ENCODE results near the gene C4orf36.

C4orf36 gene

GRCh38 chr4:86840858-86841257 lies 51.4 kb downstream of the C4orf36 start:
- Mint-ChIP-seq H3K9me3 (no peaks in the 10 kb centered on the region), H3K4me1 (peaks cover 5% of the 10 kb centered on the region), H3K36me3 (ENCODE audit: low read depth) (no peaks in the 10 kb centered on the region), H3K27ac (no peak overlapping the region), H3K27me3 (ENCODE audit: low read depth) (no peaks in the 10 kb centered on the region), H3K4me3 (no peak overlapping the region)
- no peak for TF ChIP-seq CTCF (IDR thresholded peaks at IDR 0.05; ENCODE audit: unreplicated experiment in 3 of 3)

GRCh38 chr4:86837691-86838503 lies 54.3 kb downstream of the C4orf36 start:
- Mint-ChIP-seq H3K9me3 (no peaks in the 10 kb centered on the region), H3K36me3 (ENCODE audit: low read depth) (no peaks in the 10 kb centered on the region), H3K4me1 (no peaks in the 10 kb centered on the region), H3K27me3 (ENCODE audit: low read depth) (peaks cover 4% of the 10 kb centered on the region), H3K27ac (no peak overlapping the region), H3K4me3 (no peak overlapping the region)
- TF ChIP-seq CTCF (IDR thresholded peaks at IDR 0.05; ENCODE audit: unreplicated experiment in 3 of 3) = no peak

- H3K4me3 Mint-ChIP-seq = no peak overlapping the region
- peaks cover 4% of the 10 kb centered on the region for H3K27me3 Mint-ChIP-seq (ENCODE audit: low read depth)
- TF ChIP-seq CTCF (IDR thresholded peaks at IDR 0.05; ENCODE audit: unreplicated experiment in 3 of 3) = no peak
- no peak overlapping the region for H3K27ac Mint-ChIP-seq
- peaks cover 2% of the 10 kb centered on the region for H3K9me3 Mint-ChIP-seq
- no peaks in the 10 kb centered on the region for H3K36me3 Mint-ChIP-seq (ENCODE audit: low read depth)
- peaks cover 10% of the 10 kb centered on the region for H3K4me1 Mint-ChIP-seq
Observed at GRCh38 chr4:86835677-86836076, 56.5 kb downstream of the C4orf36 start.

GRCh38 chr4:86834901-86835300 lies 57.3 kb downstream of the C4orf36 start:
- peaks cover 2% of the 10 kb centered on the region for H3K9me3 Mint-ChIP-seq
- no peak overlapping the region for H3K4me3 Mint-ChIP-seq
- H3K4me1 Mint-ChIP-seq = peaks cover 10% of the 10 kb centered on the region
- H3K27me3 Mint-ChIP-seq (ENCODE audit: low read depth) = peaks cover 4% of the 10 kb centered on the region
- H3K27ac Mint-ChIP-seq = no peak overlapping the region
- no peak for TF ChIP-seq CTCF (IDR thresholded peaks at IDR 0.05; ENCODE audit: unreplicated experiment in 3 of 3)
- no peaks in the 10 kb centered on the region for H3K36me3 Mint-ChIP-seq (ENCODE audit: low read depth)

GRCh38 chr4:86833615-86834014 lies 58.6 kb downstream of the C4orf36 start:
- H3K4me1 Mint-ChIP-seq = peaks cover 10% of the 10 kb centered on the region
- H3K27ac Mint-ChIP-seq = no peak overlapping the region
- TF ChIP-seq CTCF (IDR thresholded peaks at IDR 0.05; ENCODE audit: unreplicated experiment in 3 of 3) = no peak
- peaks cover 4% of the 10 kb centered on the region for H3K27me3 Mint-ChIP-seq (ENCODE audit: low read depth)
- H3K4me3 Mint-ChIP-seq = no peak overlapping the region
- H3K9me3 Mint-ChIP-seq = peaks cover 5% of the 10 kb centered on the region
- H3K36me3 Mint-ChIP-seq (ENCODE audit: low read depth) = no peaks in the 10 kb centered on the region
